HUDEP-2 (cell line): Measurements from ENCODE around the gene PBX2.
A peak's percentile ranks its signal among the peaks of the same experiment; 100 is the strongest.
"Not testable (repeated sequence)": the region's sequence is repeated elsewhere in the genome, so short reads cannot be mapped to it uniquely, and the experiment has no call there.

ENCODE experiments used
- DNase-seq, 76 experiments: peaks; one replicate each; lab custom pipeline; 2025; ENCODE audit not compliant: unreplicated experiment in 76 of 76; lab: John Stamatoyannopoulos, UW

The PBX2 gene

GRCh38 chr6:32187725-32188380 is 2.1 kb downstream of the PBX2 start:
- DNase-seq, result not testable (repeated sequence)

GRCh38 chr6:32187009-32187709 is 2.8 kb downstream of the PBX2 start:
- no peak for DNase-seq

- DNase-seq, result not testable (repeated sequence)
Measured at GRCh38 chr6:32186151-32186840, 3.7 kb downstream of the PBX2 start.

DNA sequence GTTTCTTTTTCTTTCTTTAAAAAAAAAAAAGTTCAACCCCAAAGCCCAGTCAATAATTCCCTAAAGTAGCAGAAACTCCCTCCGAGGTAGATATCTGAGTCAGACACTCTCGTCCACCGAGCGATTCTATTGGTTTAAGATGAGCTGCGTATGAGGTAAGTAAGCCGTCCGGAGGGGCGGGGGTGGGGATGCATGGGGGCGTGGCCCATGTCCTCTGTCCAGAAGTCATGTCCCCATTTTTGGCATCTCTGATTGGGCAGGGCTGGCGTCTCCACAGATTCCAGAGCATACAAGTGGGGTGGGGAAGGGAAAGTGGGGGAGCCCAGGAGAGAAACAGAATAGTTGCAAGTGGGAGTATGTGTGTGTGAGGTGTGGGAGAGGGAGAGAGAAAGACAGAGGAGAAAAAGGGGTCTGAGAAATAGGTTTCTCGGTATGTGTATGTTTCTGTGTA is 4.3 kb downstream of the PBX2 start:
- peak in 72 of 76 experiments; percentile 42 to 94 (median 84) for DNase-seq

DNA sequence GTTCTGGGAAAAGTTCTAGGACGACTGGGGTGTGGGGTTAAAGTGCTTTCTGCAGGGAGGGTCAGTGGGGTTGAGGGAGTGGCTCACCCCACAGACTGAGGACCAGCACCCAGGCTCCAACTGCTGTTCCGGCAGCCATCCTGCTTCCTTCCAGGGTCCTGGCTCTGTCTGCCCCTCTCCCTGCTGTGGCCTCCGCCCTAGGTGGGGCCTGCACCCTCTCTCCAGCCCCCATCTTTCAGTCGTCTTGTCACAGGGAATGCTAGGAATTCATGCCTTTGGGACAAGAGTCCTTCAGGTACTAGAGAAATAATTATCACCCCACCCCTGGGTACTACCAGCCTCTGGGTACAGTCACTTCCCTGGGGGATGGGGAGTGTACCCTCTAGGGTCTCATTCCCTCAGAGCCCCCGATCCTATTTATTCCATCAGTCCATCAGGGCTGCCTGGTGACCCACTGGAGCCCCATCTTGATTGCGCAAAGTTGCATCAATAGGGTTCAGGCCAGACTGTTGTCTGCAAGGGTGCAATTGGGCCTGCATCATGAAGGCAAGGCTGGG is 5.8 kb downstream of the PBX2 start, which contains the start of gene AGER:
Gene AGER, minus strand, starts transcription at position 170 of the 557 bp plus-strand sequence. Its CDS starts 31 bp downstream, at position 139.
- DNase-seq, result no peak

- DNase-seq, result no peak
Measured at GRCh38 chr6:32183483-32184083, 6.4 kb downstream of the PBX2 start.

DNA sequence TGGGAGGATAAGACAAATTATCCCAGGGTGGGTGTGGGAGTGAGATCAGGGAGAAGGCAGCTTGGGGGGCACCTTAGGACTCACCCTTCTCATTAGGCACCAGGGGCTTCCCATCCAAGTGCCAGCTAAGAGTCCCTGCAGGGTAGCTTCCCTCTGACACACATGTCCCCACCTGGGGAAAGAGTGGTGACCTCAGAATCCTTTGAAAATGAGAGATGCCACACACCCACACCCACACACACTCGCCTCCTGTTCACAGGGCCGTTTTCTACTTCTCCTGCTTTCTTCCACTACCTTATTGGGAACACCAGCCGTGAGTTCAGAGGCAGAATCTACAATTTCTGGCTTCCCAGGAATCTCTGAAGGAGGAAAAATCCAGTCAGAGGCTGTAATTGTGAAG is 7.0 kb downstream of the PBX2 start:
- no peak for DNase-seq

DNA sequence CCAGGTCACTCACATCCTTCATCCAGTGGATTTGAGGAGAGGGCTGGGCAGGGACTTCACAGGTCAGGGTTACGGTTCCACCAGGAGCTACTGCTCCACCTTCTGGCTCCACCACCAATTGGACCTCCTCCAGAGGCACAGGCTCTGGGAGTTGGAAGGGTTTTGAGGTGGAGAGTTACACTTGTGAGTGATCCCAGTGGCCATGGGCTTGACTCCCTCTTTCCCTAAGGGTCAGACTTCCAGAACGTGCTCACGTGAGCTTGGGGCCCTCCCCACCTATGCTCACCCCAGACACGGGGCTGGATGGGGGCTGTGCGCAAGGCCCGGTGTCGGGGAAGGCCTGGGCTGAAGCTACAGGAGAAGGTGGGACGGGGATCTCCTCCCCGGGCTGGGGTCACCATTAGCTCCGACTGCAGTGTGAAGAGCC is 7.4 kb downstream of the PBX2 start:
- DNase-seq, result peak in 13 of 76 experiments; percentile 29 to 78 (median 50)

GRCh38 chr6:32181915-32182529 is 8.0 kb downstream of the PBX2 start:
- peak in 64 of 76 experiments; percentile 23 to 87 (median 69) for DNase-seq

DNA sequence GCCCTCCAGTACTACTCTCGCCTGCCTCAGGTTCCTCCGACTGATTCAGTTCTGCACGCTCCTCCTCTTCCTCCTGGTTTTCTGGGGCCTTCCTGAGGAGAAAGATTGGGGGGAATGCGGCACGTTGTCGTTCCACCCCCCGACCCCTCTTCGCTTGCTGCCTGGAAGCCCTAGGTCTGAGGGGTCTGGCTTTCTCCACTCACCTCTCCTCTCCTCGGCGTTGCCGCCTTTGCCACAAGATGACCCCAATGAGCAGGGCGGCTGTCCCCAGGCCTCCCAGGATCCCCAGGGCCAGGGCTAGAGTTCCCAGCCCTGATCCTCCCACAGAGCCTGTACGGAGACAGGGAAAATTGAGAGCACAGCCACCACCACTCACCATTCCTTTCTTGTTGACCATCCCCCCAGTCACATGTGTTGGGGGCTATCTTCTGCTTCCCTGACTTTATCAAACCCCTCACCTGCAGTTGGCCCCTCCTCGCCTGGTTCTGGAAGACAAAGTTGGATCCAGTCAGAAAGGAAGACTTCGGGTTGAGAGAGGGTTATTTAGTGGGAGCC is 8.8 kb downstream of the PBX2 start:
- no peak for DNase-seq

DNA sequence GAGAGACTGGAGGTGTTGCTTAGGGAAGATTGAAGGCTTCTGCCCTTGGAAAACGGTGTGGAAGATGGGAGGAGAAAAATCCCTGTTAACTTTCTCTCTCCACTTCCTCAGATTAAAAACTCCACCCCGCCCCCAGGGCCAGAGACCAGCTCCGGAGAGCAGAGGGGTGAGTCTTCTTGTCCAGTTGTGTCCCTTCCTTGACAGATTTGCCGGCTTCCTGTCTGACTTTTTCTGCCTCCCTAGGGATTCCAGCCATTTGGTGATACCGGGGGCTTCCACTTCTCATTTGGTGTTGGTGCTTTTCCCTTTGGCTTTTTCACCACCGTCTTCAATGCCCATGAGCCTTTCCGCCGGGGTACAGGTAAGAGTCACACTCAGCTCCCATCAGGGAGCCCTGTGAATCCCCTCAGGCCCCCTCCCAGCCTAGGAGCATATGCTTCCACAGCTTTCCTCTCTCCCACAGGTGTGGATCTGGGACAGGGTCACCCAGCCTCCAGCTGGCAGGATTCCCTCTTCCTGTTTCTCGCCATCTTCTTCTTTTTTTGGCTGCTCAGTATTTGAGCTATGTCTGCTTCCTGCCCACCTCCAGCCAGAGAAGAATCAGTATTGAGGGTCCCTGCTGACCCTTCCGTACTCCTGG is 10.1 kb downstream of the PBX2 start:
- no peak for DNase-seq

DNA sequence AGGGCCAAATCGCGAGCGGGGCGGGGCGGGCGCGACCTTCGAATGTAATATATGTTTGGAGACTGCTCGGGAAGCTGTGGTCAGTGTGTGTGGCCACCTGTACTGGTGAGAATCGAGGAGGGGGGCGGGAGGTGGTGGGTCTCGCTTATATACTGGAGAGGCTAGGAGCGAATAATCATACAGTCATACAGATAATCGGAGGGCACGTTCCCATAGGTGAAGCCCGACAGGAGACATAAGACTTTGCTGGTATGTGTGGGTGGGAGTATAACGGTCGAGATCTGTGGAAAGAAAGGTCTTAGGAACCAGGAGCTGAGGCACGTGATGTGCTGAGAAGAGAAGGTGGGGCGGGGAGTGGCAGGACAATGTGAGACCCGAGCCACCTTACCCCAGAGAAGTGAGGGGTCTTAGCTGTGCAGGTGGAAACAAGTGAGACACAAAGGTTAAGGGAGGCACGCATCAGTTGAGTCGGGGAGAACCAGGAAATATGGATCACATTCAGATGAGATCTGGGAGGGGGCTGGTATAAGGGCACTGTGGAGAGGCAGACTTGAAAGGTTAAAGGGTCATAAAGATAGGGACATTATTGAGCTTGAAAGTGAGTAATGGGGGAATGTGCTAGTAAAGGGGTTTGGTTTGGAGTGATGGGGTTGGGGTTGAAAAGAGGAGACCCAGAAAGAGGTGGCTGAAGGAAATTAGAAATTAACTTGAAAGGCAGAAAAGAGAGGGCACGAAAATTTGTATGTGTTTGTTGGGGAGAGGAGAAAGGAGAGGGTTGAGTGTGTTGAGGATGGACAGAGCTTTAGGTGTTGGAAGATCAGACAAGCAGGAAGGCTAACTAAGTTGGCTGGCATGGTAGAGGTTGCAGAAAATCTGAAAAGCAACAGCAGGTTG is 11.2 kb downstream of the PBX2 start:
- DNase-seq, result peak in 1 of 76 experiments; percentile 65

- peak in 74 of 76 experiments; percentile 91 to 100 (median 99) for DNase-seq
Measured at GRCh38 chr6:32177788-32178546, 12.0 kb downstream of the PBX2 start, which contains the start of gene RNF5. TSS of gene RNF5 (plus strand) at chr6:32178405. CDS start at chr6:32178512, 107 bp downstream.

- peak in 36 of 76 experiments; percentile 21 to 74 (median 54) for DNase-seq
Measured at GRCh38 chr6:32177183-32177787, 12.7 kb downstream of the PBX2 start.

GRCh38 chr6:32176476-32177182 is 13.4 kb downstream of the PBX2 start:
- no peak for DNase-seq

DNA sequence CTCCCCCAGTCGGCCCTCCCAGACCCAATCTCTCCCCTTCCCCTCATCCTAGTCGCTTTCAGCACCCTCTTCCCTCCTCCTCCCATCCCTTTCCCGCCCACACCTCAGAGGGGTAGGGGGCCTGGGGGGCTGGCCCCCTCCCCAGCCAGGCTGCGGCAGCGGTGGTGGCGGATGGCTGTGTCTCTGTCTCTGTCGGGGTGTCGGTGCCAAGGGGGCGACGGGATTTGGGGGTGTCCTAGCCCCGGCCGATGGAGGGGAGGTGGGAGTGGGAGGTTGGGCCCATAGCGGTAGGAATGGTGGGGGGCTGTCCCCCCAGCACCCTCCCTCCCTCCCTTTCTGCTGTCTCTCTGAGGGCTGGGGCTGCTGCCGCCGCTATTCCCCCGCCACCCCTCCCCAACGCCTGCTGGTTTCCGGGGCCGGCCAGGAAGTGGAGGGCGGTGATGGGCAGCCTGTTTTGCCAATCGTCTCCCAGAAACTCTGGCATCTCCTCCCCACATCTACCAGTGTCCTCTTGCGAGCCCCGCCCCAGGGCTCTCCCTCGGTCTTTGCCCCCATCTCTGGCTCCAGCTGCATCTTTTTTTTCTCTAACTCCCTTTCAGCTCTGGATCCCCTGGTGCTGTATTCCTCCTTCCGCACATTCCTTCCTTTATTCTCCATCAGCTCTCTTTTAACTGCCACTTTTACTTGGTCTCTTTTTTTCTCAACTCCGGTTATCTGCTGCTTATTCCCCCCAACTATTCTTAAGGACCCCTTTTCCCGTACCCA is 14.1 kb downstream of the PBX2 start, which contains the start of gene AGPAT1:
Gene AGPAT1, minus strand, starts transcription at position 374 of the 765 bp plus-strand sequence. CDS start 4,588 bp downstream, outside the sequence.
- peak in 74 of 76 experiments; percentile 61 to 99 (median 97) for DNase-seq
